Raji (cell line): Measurements from ENCODE around the gene STAB2.

Experiments
- POLR2A ChIP-seq: IDR thresholded peaks from 2 replicates; pipeline ENCODE4 v1.6.1; 2011; ENCODE audit warnings: low read depth, low read length, control low read depth; ENCODE audit not compliant: insufficient read depth

STAB2 gene

DNA sequence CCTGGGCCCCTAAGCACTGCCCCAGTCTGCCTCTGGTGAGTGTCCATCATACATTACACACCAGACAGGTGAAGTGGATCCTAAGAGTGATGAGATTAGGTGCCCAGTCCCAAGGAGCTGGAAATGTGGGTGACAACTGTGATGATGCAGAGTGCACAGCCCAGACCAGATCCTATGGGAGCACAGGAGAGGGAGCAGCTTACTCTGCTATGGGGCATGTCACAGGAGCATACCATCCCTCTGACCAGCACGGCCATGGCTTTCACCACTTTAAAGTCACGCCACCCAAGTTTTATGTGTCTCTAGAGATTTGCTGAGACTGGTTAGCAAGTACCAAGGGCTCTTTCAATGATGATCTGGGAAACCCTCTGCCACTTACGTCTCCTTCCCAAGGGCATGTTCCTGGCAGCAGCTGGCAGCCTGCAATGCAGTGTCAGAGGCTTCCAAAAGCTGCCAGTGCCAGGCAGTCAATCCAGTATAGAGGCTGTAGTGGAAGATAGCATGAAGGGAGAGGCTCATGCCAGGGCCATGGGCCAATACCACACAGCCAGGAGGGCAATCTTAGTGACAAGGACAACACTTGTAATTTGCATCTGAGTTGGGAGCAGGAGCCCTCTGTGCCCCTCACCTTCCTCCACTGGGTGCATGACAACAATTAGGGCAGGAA lies 40.2 kb downstream of the STAB2 start:
- TF ChIP-seq POLR2A, result no peak

DNA sequence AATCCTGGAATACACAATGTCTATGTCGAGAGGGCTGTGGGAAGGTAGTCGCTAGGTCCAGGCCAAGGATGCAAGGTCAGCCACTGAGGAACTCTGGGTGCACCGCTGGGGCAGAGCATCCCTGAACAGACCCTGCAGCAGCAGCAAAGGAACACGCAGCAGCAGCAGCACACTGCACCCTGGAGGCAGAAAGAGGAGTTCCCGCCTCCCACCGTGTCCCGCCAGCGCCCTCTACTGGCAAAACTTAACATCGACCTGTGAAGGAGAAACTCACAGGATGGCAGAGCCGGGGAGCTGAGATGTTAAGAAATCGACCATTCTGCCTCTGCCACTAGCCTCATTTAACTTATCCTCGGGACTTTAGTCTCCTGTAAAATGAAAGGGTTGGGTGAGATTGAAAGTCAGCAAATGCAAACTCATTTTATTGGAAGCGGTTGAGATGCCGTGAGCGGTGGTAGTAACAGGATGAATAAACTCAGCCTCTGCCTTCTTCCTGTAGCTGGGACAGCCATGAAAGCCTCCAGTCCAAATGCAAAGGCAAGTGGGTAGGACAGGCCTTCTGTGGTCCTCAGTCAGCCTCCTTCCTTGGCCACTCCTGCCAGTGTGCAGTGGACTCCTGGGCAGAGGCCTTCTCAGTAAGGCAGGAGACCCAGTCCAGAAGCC lies 45.6 kb downstream of the STAB2 start:
- no peak for TF ChIP-seq POLR2A

DNA sequence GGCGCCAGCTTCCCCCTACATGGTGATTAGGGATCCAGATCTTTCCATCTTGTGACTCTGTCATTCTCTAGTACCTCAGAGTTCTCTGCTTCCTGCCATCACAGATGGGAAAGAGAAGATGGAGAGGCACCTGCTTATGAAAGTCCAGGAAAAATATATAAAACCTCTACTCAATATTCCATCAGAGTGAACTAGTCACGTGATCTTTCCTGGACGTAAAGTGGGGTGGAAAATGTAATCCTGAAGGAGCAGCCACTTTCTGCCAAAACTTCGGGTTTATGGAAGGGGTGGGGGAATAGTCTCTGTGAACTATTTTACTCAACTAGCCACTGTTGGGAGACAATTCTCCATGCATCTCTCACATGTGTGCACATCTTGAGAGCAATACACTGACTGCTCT lies 47.7 kb downstream of the STAB2 start:
- no peak for TF ChIP-seq POLR2A

DNA sequence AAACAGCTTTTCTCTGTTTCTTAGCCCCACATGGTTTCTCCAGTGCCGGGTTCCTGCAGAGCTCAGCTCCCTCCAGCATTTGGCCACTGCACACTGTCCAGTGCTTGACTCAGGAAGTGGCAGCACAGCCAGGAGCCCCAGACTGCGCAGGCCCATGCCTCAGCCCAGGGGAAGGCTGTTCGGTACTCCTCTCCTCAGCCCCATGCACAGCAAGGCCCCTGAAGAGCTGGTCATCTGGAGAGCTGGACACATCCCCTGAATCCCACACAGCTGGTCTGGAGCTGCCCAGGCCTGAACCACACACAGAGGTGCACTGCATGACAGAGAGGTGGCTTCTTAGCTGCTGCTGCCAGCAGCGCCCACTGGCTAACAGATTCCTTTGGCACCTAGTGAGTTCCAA lies 48.3 kb downstream of the STAB2 start:
- TF ChIP-seq POLR2A, result no peak

DNA sequence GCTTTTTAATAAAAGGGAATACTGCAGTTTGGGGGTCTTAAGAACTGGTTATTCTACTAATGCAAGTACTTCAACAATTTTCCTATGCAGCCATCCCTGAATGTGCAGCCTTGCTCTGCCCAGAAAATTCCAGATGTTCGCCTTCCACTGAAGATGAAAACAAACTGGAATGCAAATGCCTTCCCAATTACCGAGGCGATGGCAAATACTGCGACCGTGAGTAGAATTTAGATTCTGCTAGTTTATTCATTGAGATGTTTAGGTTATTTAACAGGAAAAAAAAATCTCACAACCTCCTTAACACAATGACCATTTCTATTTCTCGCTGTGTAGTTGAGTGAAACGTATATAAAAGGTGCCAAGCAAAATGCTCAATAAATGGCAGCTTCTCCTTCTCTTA lies 49.9 kb downstream of the STAB2 start:
- TF ChIP-seq POLR2A, result no peak

DNA sequence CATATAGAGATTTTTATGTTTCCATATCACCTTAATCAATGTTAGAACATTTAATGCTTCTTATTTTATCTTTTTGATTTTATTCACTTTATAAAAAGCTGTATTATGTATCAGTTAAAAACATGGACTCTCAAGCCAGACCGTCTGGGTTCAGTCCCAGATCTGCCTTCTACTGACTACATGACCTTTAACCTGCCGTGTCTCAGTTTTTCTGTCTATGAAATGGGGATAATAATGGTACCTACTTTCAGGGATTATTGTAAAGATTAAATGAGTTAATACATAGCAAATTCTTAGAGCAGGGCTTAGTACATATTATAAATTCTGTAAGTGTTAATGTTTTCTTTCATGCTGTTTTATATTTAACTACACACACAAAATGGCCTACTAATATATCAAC lies 50.4 kb downstream of the STAB2 start:
- TF ChIP-seq POLR2A, result no peak

DNA sequence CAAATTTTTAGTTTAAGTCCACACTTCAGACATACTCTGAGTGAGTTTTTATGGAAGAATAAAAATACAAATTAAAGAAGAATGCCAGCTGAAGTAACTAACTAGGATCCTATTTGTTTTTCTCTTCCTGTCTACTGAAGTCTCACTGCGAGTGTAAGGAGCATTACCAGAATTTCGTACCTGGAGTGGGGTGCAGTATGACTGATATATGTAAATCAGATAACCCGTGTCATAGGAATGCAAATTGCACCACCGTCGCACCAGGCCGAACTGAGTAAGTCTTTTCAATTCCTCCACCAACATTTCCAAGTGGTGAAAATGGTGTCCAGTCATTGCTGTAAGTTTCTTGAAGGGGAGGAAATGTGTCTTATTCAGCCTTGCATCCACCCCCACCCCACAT lies 52.9 kb downstream of the STAB2 start:
- TF ChIP-seq POLR2A, result no peak

DNA sequence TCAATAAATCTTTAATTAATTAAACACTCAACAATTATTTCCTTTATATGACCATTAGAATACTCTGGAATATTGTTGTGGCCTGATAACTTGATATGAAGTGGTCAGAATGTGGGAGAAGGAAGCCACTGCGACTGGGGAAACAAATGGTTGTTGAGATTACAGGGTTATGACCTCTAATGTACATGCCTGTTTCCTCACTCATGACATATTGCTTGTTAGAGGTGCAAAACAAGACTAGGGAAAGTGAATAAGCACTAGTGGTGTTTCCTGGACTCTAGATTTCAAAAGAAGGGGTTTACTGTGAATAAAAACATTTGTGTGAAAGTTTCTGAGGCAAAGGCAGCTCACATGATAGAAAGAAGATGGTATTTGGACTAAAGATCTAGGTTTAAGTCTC lies 53.3 kb downstream of the STAB2 start:
- no peak for TF ChIP-seq POLR2A

DNA sequence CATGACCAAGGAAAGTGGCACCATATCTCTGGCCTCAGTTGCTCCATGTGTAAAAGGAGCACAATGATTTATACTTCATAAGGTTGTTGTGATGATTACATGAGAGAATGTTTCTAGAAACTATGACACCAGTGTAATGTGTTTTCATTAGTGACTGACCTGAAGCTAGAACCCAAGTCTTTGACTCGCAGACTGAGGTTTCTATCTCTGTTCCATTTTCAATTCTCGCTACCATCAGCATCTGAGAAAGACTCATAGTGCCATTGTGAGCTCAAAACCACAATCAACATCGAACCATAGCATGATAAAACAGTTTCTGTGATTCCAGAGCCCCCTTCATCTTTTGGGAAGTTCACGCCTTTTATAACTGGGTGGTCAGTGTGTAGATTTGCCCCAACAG lies 53.8 kb downstream of the STAB2 start:
- TF ChIP-seq POLR2A, result no peak

DNA sequence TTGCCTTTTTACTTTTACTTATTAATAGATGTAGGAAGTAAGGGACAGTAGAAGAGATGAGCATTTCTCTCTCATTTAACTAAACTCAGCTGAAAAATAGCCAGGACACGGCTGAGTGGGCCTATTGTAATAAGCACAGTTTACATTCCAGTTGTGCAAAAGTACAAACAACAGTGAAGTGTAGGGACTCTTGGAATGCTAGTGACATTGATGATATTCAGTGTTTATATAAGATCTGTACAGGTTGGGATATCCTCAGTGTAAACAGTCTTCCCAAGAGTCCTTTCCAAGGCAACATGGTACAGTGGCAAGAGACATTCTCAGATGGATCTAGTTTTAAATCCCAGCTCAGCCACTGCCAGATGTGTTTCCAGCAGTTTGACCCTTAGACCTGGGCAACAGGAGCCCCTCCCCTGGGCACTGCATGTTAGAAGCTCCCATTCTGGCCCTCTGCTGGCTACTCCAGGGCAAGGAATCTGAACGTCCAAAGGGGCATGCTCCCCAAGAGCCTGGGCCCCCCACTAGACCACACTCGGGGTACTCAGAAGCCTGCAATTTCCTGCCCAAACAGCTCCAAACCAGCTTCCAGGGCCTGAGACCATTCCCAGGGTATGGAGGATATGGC lies 55.3 kb downstream of the STAB2 start:
- no peak for TF ChIP-seq POLR2A

DNA sequence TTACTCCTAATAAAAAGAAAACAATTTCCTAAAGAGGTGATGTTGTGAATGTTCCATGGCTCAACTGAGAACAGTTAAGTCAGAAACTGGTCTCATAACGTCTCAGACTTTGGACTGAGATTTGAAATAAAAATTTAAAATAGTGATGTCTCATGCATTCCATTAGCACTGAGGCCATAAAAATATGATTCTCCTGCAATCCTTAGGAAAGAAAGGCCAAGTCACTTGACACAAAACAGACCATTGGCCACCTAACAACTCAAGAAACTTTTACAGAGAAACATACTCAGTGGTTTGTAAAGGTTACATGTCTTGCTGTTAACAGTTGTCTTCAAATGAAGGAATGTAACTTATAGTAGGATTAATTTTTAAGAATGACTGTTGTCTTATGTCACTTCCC lies 58.1 kb downstream of the STAB2 start:
- no peak for TF ChIP-seq POLR2A

DNA sequence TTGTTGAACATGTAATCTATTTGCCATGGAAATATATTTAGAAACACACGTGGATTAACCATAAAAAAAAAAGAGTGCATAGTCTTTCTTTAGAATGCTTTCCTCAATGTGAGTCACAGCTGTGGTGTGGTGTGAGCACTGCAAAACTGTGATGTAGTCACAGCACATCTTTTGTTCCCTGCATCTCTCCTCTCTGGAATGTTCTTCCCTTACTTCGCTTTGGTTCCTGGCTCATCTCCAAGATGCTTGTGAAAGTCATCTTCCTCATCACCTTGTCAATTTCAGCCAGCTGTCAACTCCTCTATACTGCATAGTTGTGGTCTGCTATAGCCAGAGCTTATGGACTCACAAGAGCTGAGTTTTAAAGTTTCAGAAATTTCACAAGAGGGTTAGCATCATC lies 60.2 kb downstream of the STAB2 start:
- TF ChIP-seq POLR2A, result no peak

DNA sequence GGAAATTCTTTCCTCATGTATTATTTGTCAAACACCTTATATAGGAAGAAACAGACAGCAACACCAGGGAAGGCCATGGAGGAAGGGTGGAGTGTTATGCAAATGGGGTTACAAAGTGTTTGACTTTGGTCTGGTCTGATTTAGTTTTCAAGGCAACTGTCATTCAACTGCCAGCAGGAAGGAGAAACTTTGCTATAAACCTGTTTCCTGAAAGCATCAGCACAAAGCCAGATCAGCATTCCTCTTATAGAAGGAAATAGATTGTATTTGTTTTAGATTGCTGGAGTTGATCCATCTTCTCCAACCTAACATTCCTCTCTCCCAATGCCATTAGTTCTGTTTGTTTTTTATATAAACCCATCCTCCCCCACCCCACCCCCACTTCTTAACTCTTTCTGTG lies 65.7 kb downstream of the STAB2 start:
- TF ChIP-seq POLR2A, result no peak

DNA sequence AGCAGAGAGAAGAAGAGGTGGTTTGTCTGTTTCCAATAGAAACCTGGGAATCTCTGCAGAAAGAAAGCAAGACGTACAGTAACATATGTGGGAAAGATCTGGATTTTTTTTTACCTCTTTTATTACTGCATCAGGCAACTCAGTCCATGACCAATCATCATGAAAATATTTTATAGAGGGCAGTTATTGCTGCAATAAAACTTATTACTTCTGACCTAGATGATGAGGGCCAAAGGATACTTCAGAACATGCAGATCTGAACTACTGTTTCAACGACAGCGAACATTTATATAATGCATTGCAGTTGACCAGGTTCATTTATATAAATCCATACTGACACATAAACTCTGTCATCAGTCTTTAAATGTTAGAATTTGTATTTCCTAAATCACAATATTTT lies 67.7 kb downstream of the STAB2 start:
- TF ChIP-seq POLR2A, result no peak

DNA sequence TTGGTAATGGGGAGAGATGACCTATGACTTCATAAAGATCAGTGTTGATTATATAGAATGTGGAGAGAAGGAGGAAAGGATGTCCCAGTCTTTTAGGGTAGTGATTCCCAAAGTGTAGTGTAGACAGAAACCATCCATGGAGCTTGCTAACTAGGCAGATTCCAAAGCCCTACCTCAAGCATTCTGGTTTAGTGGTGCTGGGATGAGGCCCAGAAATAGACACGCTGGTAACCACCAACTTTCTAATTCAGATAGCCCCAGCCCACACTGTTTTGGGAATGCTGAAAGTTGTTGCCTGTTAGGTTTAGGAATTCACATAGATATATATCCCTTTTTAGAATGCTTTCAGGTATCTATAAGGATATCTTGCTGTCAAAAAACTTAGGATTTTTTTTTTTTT lies 69.2 kb downstream of the STAB2 start:
- TF ChIP-seq POLR2A, result no peak

DNA sequence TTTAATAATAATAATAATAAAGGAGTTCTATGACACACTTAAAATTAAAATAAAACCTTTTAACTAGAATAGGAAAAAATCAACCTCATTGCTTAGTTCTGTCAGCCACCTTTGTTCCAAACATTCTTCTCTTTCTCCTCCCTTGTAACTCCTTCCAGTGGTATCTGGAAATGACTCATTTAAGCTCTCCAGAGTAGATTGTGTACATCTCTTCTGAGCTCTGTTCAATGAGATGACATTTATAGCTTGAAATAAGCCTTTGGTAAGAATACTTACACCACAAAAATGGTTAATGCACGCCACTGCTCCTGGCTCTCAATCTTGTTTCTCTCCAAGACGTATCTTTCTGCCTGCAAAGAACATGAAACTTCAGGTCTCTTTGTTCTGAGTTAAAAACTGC lies 70.3 kb downstream of the STAB2 start:
- TF ChIP-seq POLR2A, result no peak
